Subcutaneous adipose tissue (tissue), 4 donors: Measurements from ENCODE around the gene AHR. TPM values are rescaled to one million over a fixed set of nuclear protein-coding genes. Genes with fewer than 3 reads are reported as not detected.

Source experiments
- CTCF ChIP-seq: fragments of 450-650 bp; IDR thresholded peaks from one replicate; pipeline ENCODE4 v1.5.1; 2016; ENCODE audit warnings: low read depth, mild to moderate bottlenecking, control low read depth, antibody characterized with exemption, moderate library complexity
- total RNA-seq, 4 donors: library from RNA; depleted of rRNA; stranded (reverse); fragments of >200 nt; gene quantifications; one replicate each; pipeline ENCODE4 v1.1.0, GENCODE V29; 2016

Gene AHR
- total RNA-seq, 4 donors from 2014 or later, result 72.3 to 166 (median 109) TPM

GRCh38 chr7:17370901-17371585 lies 72.6 kb downstream of the AHR start:
- no peak for TF ChIP-seq CTCF

GRCh38 chr7:17371671-17372524 lies 73.4 kb downstream of the AHR start:
- no peak for TF ChIP-seq CTCF

- no peak for TF ChIP-seq CTCF
These were observed 75.7 kb downstream of the AHR start for GRCh38 chr7:17374157-17374556.

- no peak for TF ChIP-seq CTCF
These were observed 76.2 kb downstream of the AHR start for GRCh38 chr7:17374654-17375053.

GRCh38 chr7:17376595-17376994 lies 78.1 kb downstream of the AHR start:
- TF ChIP-seq CTCF, result no peak

GRCh38 chr7:17380736-17381662 lies 82.5 kb downstream of the AHR start:
- no peak for TF ChIP-seq CTCF
